ENCODE measurements around the gene SPTB.

Gene SPTB

DNA sequence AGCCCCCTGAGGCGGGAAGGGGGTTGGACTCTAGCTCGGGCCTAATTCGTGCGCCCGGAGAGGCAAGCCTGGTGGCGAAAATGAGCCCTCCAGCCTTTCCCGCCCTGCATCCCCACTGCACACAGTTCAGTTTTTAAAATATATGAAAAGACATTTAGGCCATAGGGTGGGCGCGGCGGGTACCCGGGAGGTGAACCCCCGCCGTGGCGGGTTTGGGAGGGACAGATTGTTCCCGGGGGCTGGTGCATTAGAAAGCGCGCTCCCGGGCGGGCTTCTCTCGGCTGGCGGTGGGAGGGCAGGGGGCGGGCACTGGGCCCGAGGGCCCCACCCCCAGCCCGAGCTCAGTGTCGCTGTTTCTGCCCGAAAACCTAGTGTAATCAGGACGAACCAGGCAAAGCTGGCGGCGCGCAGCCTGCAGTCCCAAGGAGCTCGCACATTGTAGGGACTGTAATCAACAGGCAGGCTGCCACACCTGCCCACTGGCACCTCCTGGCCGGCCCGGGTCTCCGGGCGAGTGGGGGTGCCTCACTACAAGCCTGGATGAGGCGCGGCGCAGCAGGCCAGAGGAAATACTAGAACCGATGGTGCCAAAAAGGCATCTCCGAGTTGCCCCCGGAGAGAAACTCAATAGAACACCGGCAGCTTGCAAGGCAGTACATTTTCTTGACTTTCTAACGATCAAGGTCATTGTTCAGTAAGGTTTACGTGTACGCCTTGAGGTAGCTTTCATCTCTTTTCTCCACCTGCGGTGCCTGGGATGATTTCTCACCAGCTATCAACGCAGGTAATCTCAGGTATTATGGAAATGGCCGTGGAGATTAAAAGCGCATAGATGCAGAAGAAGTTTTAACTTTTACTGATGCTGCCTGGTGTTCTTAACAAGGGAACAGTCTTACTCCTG lies 764 bp upstream of the SPTB start:
- DNase-seq = peak; percentile 73

DNA sequence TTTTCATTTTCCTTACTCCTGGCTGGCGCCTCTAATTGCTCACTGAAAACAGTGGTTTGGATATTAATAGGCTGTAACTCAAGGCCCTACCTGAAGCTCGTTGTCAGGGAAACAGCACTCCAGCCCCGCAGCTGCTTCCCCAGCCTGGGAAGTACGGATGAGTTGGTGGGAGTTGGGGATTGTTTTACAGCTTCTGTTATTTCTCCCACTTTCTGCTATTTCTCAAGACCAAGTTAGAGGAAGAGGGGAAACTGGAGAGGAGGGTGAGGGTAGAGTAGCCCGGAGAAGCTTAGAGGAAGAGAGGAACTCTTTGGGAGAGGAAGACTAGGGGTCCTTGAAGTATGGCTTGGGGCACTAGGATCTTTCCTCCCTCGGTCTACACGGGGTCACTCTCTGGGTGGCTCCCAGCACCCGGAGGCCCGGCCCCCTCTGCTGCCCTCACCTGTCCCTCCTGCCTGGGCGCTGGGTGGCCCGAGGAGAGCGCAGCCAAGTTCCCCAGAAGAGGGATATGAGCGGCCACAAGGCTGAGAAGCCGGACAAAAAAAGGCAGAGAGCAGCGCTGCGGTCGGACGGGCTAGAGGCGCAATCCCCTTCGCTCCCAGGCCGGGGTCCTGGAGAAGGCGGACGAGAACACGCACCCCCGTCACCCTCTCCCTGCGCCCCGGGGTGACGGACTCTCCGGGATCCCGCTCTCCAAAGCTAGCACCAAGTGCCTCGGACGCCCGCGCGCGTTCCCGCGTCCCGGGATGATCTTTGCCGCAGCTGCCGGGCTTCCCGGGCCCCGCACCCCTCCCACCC lies 671 bp downstream of the SPTB start:
- no peak for DNase-seq

DNA sequence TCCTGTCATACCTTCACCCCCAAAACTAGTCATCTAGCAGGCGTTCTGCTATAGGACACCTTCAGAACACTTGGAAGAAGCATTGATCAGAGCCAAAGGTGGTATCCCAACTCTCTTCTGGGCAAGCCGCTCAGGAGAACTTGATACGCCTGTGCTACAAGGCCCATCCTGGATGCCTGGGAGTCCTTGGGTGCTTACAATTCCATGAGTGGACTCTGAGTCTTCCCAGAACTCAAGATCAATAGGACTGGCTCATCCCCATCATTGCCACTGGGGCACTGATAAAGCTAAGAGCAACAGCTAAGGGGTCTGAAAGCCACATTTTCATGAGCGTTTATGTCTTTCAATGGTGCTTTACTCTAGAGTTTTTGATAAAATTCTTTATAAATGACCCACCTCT lies 1.9 kb downstream of the SPTB start:
- DNase-seq = no peak

DNA sequence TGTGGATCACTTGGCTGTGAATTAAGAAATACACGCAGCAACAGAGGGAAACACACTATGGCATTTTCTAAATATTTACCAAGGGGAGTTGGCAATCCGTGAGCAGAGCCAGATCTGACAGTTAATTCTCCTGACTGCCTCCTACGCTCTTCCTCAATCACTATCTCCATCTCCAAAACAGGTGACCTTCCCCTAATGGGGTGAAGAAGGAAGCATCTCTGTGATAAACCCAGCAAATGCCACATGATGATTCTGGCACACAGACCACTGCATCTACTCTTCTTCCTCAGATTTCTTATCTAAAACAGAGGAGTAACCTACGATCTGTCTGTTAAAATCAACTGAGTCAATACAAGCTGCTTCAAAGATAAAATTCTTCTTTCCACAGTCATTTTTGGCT lies 4.4 kb downstream of the SPTB start:
- no peak for DNase-seq

DNA sequence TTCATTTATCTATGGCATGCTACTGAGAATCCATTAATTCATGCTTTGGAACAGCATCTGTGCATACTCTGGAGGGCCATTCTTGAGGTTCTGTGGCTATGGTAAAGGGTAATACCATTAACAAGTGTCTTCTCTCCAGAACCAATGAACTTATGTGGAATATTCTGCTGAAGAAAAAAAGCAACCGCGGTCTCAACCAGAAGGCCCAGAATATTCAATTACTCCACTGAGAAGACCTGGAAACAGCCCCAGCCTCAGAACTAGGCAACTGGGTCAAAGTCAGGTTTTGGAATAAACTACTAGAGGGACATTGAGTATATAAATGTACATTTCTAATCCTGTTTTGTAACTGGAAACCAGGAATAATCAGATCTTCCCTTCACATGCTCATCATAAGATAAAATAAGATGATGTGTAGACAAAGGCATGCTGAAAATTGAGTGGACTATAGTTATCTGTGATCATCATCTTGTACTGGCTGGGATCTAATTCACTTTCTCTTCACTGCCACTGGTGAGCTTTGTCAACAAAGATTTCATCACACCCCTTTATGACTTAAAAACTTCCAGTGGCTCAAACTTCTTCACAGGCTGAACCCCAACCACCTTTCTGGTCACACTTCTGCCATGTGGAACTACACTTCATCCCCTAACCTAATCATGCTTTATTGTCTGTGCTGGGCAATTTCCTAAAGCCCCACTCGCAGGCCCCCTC lies 6.0 kb downstream of the SPTB start:
- no peak for DNase-seq

DNA sequence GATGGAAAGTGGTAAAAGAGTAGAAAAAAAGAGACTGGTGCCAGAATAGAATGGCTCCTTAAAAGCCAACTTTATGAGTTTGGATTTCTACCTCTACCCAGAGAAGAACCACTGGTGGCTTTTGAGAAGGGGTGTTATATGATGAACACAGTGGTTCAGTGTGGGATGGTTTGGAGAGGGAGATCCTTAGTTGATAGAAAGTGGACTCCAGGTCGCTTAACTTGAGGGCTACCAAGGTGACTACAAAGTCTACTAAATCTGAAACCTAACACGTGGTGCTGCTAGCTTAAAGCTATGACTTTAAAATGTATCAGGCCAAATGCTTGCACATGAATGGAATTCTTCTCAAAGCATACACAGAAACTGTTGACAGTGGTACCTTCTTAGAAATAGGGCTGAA lies 8.4 kb downstream of the SPTB start:
- DNase-seq = no peak

DNA sequence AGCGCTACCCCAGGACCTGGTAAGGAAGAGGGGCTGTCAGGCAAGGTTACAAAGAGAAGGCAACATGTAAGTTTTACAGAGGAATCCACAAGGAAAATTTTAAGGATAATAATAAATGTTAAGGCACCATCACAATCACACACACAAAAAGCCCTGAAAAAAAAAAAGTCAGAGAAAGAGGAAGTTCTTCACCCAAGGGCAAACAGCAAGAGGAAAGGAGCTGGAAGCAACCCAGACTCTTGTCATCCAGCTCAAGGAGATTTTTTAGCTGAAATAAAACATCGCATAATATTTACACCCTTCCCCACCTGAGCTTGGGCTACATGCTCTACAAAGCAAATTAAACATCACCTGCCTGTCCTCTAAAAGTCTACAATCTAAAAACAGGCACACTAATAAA lies 9.5 kb downstream of the SPTB start:
- no peak for DNase-seq

DNA sequence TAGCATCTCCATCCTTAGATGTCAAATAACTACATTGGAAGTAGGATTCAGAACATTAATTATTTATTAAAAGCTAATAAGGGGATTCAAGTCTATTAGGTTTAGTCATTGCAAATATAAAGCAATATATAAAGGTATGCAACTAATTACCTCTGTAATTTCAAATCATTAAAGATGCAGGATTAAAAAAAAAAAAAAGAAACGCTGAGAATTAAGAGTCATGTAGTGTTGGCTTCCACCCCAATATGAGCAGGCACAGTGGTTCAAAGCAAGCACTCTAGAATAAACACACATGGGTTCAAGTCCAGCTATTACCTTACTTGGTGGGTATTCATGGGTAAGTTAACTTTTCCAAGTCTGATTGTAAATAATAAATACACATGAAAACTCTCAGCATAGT lies 10.9 kb downstream of the SPTB start:
- DNase-seq = no peak

DNA sequence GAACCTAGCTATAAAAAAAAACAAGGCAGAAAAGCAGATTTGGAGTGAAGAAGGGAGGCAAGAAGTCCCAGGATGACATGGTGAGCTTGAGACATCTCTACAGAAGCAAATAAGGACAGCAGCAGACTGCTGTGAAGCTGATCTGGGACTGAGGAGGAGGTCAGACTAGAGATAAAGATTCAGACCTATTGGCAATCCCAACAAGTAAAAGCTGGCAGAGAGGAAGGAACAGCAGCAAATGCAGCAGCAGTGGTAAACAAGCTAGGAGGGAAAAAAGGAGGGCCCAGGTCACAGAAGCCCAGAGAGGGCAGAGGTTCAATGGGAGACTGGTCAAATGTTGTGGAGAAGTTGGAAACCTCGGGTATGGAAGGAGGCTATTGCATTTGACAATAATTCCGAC lies 11.3 kb downstream of the SPTB start:
- DNase-seq = no peak

DNA sequence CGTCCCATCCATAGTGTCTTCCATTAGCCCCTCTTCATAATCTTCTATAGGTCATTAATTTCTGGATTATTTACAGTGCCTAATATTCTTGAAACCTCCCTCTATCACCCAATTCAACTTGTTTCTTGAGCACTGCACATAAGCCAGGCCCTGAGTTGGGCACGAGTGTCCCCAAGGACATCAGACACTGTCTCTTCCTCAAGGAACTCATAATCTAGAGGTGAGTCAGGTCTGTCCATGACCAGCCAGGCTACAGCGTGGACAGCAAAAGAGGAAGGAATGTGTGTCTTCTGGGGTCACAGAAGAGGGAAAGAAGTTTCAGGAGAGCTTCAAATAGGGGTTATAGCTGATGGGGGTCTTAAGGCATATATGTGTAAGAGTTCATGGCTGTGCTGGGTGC lies 12.5 kb downstream of the SPTB start:
- no peak for DNase-seq

DNA sequence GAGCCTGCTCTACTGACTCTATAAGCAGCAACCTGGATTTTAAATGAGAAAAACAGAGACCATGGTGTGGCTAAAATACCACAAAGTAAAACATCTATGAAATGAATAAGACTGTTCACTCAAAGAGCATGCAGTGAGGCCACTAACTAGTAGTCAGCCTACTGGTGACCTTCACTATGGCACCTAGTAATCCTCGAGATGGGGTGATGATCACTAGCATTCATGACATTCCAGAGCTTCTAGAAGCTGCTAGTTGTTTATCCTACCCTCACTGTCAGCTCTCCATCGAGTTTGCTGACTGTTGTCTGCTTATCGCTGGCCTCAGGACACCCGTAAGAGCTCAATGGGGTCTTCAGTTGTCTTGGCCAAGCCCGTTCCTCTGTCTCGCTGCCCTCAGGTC lies 13.7 kb downstream of the SPTB start:
- no peak for DNase-seq

DNA sequence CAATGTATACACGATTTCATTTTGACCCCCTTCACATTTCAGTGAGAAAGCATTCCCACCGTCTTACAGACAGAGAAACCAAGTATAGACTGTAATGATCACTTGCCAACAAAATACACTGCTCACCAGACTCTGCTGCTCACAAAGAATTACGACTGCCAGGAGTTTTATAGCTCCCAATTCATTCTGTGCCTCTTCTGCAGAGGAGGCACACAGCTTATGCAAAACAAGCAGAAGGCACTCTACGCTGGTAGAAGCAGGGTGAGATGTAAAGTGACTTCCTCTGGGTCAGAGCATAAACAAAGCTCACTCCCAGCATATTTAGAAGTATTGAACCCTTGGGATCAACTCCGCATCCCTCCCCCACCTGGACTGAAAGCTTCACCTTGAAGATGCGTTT lies 14.6 kb downstream of the SPTB start:
- no peak for DNase-seq

DNA sequence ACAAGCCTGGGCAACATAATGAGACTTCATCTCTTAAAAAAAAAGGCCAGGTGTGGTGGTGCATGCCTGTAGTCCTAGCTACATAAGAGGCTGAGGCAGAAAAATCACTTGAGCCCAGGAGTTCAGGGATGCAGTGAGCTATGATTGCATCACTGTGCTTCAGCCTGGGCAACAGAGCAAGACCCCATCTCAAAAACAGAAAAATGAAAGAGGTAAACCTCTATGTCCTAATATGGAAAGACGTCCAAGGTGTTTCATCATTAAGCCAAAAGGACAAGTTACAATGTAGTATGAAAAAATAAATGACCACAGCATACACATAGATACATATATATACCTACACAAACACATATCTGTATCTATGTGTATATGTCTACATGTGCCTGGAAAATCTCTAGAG lies 15.4 kb downstream of the SPTB start:
- no peak for DNase-seq

DNA sequence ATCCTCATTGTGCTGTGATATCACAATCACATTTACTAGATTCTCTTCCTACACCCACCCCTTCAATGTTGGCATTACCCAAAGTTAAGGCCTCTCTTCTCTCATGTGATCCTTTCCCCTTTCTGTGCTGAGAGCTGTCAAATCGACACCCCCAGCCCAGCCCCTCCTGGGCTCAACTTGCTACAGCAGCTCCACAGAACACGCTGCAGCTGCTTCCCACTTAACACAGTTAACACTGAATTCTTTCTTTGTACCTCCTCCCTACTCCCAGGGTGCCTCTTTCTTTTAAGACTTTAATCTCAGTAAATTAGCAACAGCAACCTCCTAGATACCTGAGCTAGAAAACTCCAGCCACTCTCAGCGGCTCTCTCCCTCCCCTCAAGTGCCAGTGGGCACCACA lies 17.8 kb downstream of the SPTB start:
- no peak for DNase-seq

DNA sequence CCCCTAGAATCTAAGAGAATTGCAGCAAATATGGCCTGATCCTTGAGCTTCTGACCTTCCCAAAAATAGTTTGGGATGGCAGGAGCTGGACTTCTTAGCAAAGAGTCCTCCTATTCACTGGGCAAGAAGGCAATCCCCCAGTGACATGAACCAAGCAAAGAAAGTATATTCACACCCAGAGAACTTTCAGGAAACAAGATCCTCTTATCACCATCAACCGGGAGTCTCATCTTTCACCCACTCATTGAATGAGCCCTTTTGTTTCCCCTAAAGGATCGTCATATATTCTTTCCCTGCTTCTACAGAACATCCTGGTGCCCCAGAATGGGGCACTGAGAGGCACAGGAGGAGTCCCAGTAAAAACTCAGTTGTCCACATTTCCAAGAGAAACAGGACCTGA lies 19.7 kb downstream of the SPTB start:
- DNase-seq = no peak

DNA sequence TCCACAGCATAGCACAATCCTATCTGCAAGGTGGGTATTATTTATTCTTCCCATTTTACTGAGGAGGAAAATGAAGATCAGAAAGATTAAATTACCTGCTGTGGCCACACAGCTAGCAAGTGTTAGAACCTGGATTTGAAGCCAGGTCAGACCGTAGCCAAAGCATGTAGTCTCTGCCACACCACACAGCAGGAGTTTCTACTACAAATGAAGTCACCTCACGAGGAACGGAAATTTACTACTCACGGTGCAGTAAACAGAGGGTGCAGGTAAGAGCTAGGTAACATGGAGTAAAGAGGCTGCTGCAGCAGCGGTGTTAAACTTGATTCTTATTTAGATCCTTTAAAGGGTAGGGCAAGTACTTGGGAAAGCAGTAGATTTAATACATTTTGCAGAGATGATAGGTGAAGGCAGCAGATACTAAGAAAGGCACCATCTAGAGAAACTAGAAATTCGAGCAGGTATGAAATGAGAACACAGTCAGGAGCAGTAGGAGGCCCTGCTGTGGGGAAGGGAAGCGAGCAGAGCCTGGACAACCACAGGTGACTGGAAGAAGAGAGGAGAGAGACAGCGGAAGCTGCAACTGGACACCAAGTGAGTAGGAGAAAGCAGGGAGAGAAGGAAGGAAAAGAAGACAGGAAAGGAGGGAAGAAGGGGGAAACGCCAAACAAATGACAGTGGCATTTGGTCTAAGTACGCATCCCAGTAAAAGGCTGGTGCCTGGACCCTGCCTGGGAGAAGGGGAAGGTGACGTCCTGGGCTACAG lies 21.5 kb downstream of the SPTB start:
- DNase-seq = no peak

DNA sequence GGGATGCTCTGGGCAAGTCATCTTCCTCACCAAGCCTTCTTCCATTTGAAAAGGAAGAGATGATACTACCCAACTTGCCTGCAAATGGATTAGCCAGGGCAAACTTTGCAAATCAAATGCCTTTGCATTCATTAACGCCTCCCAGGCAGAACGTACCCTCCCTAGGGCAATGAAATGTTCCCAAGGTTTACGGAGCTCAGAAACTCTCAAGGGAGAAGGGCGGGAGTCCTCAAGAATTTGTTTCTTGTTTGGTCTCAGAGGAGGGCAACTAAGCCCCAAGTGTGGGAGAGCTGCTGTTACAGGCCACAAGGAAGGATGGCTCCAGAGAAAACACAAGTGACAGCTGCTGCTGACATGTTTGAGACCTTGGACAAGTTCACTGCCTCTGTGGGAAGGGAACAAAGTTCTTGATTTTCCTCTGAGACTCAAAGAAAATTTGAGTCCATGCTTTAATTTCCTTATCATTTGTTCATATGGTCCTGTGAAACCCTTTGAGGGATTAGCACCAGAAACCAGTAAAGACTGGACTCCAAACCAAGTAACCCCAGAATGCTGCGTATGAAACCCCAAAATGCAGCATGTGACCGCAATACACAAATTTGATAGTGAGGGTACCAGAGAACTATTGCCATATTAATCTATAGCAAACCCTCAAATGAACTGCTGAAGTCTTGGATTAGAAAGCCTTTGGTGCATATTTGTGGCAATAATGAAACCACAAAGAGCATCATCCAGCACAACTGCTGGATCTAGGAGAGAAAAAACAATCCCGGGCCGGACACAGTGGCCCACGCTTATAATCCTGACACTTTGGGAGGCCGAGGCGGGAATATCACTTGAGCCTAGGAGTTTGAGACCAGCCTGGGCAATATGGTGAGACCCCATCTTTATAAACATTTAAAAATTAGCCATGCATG lies 22.9 kb downstream of the SPTB start:
- DNase-seq = no peak

DNA sequence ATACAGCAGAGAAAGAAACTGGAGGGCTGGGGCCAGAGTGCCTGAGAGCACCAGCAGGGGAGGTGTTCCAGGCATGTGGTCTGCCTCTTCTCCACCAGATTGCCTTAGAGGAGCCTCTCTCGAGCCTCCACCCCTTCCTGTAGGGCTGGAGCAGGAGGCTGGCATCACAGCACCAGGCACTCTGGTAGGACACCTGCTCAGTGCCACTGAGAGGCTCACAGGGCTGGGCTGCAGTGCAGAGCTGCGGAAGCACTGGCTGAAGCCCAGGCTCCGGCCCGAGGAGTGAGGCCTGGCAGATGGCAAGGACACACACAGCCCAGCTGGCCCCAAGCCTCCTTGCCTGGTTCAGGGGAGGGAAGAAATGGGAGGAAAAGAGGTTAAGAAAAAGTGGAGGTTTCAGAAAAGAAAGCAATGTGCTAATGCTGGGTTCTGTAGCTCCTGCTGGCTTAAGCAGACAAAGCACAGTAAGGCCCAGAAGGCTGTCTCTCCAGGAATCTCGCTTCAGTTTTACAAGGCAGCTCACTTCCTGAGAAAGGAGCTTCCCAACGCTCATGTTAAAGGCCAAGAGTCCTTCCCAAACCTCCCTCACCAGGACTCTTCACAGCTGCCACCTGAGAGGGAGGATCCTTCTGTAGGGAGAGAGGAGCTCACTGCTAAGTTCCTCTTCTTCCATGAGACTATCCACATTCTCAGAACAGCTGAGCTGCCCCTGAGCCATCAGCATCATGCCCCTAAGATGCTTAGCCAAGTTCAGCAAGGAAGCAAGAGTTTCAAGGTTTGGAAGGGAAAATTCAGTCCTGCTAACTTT lies 23.8 kb downstream of the SPTB start:
- no peak for DNase-seq

DNA sequence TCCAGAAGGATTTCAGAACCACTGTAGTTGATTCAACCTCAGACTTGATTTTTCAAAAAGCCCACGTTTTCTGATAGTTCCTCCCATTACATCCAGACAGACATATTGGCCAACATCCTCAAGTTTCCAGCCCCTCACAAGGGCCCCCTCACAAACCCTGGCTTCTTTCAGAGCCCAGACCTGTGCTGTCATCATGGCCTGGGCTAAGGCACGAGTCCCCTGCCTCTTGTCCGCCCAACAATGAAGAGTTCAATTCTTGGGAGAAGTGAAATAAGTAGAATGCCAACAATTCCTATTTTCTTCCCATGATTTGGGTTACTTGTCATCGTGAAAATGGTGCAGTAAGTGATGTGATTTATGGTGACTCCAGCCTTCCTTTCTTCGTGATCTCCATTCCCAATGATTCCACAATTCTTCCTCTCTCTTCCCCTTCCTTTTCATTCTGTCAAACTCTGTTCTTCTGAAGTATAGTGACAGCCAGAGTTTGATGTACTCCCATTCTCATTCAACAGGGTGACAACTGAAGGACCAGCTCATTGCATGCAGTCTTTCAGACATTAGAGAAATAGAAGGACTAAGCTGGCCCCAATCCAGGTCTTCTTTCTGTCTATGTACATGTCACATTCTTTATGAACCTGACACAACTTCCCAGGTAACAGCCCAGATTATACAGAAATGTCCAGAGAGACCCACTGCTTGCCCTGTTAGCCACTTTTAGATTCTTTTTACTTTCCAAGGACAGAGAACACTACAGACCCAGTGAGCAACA lies 29.2 kb downstream of the SPTB start:
- no peak for DNase-seq

DNA sequence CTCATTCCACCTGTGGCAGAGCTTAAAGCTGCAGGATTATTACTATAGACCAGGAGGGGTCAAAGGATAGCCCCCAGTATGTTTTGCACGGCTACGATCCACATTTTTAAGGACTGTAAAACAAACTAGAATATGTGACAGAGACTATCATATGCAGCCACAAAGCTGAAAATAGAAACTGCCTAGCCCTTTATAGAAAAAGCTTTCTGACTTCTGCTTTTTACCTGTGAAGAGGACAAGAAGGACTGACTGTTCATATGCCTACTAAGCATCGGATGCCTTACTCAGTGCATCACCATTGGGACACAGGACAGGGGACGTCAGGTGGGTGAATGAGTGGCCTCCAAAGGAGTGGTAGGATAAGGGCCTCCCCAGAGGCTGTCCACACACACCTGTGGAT lies 29.8 kb downstream of the SPTB start:
- DNase-seq = no peak
